MCF 10A (cell line): ENCODE measurements around the gene RFX1. TPM values are rescaled to one million over a fixed set of nuclear protein-coding genes. Genes with fewer than 3 reads are reported as not detected.

Source experiments
- BruUV-seq: library from RNA; stranded (reverse); fragments of 400-500 nt; replicated peaks from 2 replicates; lab custom pipeline; 2021; lab: Mats Ljungman, UMichigan
- CTCF ChIA-PET: fragments of 300-600 bp; sonication (Branson Sonifier 250); formaldehyde crosslinking; extraction: SDS; loops from one replicate; lab custom pipeline; 2021; ENCODE audit warnings: antibody characterized with exemption, inconsistent platforms; lab: Yijun Ruan, JAX
- POLR2A ChIA-PET: fragments of 300-600, 350-650 bp; sonication (Branson Sonifier 250); formaldehyde crosslinking; extraction: SDS; loops from one replicate; lab custom pipeline; 2020; ENCODE audit warnings: antibody characterized with exemption, inconsistent platforms; lab: Yijun Ruan, JAX
- DNase-seq: peaks from one replicate; pipeline ENCODE4 v3.0.0-alpha.2; 2018; ENCODE audit not compliant: unreplicated experiment
- H3K27ac Mint-ChIP-seq: one replicate; pipeline ENCODE4 v1.8.0; 2022; ENCODE audit warnings: mild to moderate bottlenecking, low read depth, mixed read lengths; ENCODE audit not compliant: unreplicated experiment
- H3K27me3 Mint-ChIP-seq: one replicate; pipeline ENCODE4 v1.8.0; 2022; ENCODE audit warnings: mixed read lengths; ENCODE audit not compliant: insufficient read depth, unreplicated experiment
- H3K36me3 Mint-ChIP-seq: one replicate; pipeline ENCODE4 v1.8.0; 2022; ENCODE audit warnings: mild to moderate bottlenecking, moderate library complexity, mixed read lengths; ENCODE audit not compliant: insufficient read depth, unreplicated experiment
- H3K4me1 Mint-ChIP-seq: one replicate; pipeline ENCODE4 v1.8.0; 2022; ENCODE audit warnings: mixed read lengths; ENCODE audit not compliant: insufficient read depth, unreplicated experiment
- H3K4me3 Mint-ChIP-seq: one replicate; pipeline ENCODE4 v1.8.0; 2022; ENCODE audit warnings: mild to moderate bottlenecking, moderate library complexity, mixed read lengths; ENCODE audit not compliant: unreplicated experiment
- H3K9me3 Mint-ChIP-seq: one replicate; pipeline ENCODE4 v1.8.0; 2022; ENCODE audit warnings: mixed read lengths; ENCODE audit not compliant: unreplicated experiment
- CTCF ChIP-seq: fragments of 200-600 bp; IDR thresholded peaks from one replicate; pipeline ENCODE4 v1.8.0; 2022; ENCODE audit warnings: antibody characterized with exemption, mild to moderate bottlenecking; ENCODE audit not compliant: unreplicated experiment
- intact Hi-C: fragments of 100-400 bp; cut with micrococcal nuclease; formaldehyde crosslinking; loops from 2 replicates; pipeline ENCODE4 v1.14.1; 2022
- total RNA-seq: library from RNA; stranded (reverse); gene quantifications from 2 replicates; pipeline ENCODE4 v1.2.3, GENCODE V29; 2022

RFX1 gene
- total RNA-seq, 1 experiment from 2014 or later: 16.8 TPM

GRCh38 chr19:13979686-13980085 is 26.4 kb downstream of the RFX1 start:
- Mint-ChIP-seq H3K27ac (no peak overlapping the region), H3K9me3 (no peaks in the 10 kb centered on the region), H3K4me1 (no peaks in the 10 kb centered on the region), H3K4me3 (no peak overlapping the region), H3K36me3 (peaks cover 27% of the 10 kb centered on the region), H3K27me3 (no peaks in the 10 kb centered on the region)
- no peak for TF ChIP-seq CTCF
- intact Hi-C loops: no loop called here
- DNase-seq: no peak
- ChIA-PET CTCF (interaction anchor here (0.6 kb wide), 1 partner anchor 20 kb away, joined by 5 read pairs; no protein-coding TSS in a partner anchor), POLR2A (no interaction called here)
- BruUV-seq: no TSS peak

- Mint-ChIP-seq H3K4me1 (peaks cover under 1% of the 10 kb centered on the region), H3K4me3 (no peak overlapping the region), H3K27ac (no peak overlapping the region), H3K27me3 (no peaks in the 10 kb centered on the region), H3K9me3 (no peaks in the 10 kb centered on the region), H3K36me3 (peaks cover 31% of the 10 kb centered on the region)
- POLR2A ChIA-PET: no interaction called here
- intact Hi-C loops: no loop called here
- CTCF ChIA-PET: interaction anchor here (0.6 kb wide), 1 partner anchor 19 kb away, joined by 5 read pairs; no protein-coding TSS in a partner anchor
- BruUV-seq: no TSS peak
- no peak for TF ChIP-seq CTCF
- no peak for DNase-seq
Observed at GRCh38 chr19:13979244-13979615, 26.9 kb downstream of the RFX1 start.

GRCh38 chr19:13978351-13979243 is 27.5 kb downstream of the RFX1 start:
- no peaks in the 10 kb centered on the region for H3K9me3 Mint-ChIP-seq
- BruUV-seq: no TSS peak
- no peak overlapping the region for H3K4me3 Mint-ChIP-seq
- no peak for DNase-seq
- intact Hi-C loops: no loop called here
- H3K27ac Mint-ChIP-seq: no peak overlapping the region
- ChIA-PET POLR2A (no interaction called here), CTCF (interaction anchor here (0.5 to 0.9 kb wide), 6 partner anchors 19 to 747 kb away, joined by 3 to 4 read pairs (median 3); no protein-coding TSS in a partner anchor)
- no peaks in the 10 kb centered on the region for H3K27me3 Mint-ChIP-seq
- H3K36me3 Mint-ChIP-seq: peaks cover 38% of the 10 kb centered on the region
- H3K4me1 Mint-ChIP-seq: peaks cover 5% of the 10 kb centered on the region
- TF ChIP-seq CTCF: no peak

- H3K4me3 Mint-ChIP-seq: no peak overlapping the region
- H3K9me3 Mint-ChIP-seq: no peaks in the 10 kb centered on the region
- no TSS peak for BruUV-seq
Observed at GRCh38 chr19:13977803-13978202, 28.3 kb downstream of the RFX1 start.

More at GRCh38 chr19:13977803-13978202, 28.3 kb downstream of the RFX1 start:
- ChIA-PET POLR2A (no interaction called here), CTCF (interaction anchor here (0.5 to 0.9 kb wide), 4 partner anchors 19 to 154 kb away, joined by 3 to 4 read pairs (median 4); no protein-coding TSS in a partner anchor)
- H3K36me3 Mint-ChIP-seq: peaks cover 43% of the 10 kb centered on the region
- H3K27me3 Mint-ChIP-seq: no peaks in the 10 kb centered on the region
- TF ChIP-seq CTCF: no peak
- H3K27ac Mint-ChIP-seq: no peak overlapping the region
- intact Hi-C loops: no loop called here
- no peak for DNase-seq
- peaks cover 5% of the 10 kb centered on the region for H3K4me1 Mint-ChIP-seq
